T-helper 9 cell (primary cell): ENCODE measurements around the gene MERTK.

Experiments used
- DNase-seq: peaks from one replicate; pipeline ENCODE4 v3.0.0-alpha.2; 2020

Gene MERTK

DNA sequence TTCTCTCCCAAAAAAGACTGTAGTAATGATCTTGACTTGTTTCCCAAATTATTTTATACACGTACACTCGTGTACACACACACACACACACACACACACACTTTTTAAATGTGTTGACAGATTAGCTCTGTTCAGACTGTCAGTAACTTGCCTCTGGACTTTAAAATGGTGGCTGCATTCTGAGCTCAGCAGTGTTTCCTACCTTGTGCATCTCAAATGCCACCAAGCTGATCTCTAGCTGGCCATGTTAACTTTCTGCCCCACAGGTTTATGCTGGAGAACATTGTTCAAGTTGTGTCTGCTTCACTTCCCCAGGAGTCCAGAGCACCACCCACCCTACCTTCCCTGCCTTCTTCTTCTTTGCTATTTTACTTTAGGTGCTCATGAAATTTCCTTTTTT lies 83.3 kb downstream of the MERTK start:
- DNase-seq, result no peak

DNA sequence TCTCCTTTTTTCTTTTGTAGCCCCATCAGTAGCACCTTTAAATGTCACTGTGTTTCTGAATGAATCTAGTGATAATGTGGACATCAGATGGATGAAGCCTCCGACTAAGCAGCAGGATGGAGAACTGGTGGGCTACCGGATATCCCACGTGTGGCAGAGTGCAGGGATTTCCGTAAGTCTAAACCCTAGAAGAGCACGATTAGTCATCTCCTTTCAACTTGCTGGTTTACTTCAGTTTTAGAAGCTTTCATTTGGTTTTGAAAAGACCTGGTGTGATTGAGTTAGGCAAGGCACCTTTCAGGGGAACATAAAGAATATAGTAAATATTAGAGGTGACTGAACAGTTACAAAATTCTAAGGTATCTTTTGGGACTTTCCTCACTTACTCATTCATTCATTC lies 84.4 kb downstream of the MERTK start:
- DNase-seq, result no peak

DNA sequence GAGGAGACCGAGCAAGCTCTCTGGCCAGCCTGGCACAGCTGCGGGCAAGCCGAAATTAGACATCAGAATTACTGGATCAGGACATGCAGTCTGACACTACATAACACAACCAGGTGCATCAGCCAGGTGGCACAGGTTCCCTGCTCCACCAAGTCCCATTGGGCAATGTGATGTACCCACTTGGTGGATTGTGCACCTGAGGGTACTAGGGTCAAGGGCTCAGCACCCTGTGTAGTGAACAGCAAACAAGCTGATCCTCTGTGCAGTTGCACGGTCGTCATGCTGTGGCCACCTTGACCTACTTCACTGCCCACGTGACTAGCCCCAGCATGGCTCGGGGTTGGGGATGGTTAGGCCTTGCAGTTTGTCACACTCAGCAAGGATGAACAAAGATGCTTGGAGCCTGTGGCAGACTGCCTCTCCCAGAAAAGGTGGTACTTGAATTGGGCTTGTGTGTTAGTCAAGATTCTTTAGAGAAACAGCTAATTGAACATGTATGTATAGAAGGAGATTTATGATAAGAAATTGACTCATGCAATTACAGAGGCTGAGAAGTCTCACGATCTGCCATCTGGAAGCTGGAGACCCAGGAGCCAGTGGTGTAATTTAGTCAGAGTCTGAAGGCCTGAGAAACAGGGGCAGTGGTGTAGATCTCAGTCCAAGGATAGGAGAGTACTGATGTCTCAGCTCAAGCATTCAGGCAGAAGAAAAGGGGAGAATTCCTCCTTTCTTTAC lies 85.2 kb downstream of the MERTK start:
- no peak for DNase-seq

DNA sequence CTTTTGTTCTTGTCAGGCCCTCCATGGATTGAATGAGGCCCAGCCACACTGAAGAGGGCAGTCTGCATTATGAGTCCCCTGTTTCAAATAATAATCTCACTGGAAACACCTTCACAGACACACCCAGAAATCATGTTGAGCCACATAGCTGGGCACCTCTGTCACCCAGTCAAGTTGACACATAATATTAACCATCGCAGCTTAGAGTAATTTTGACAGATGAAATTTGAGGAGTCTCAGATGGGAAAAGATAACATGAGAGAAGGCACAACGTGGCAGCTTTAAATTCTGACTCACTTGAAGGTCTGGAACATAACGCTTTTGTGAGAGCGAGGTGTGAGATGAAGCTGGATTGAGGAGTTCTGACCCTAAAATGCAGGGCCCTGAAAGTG lies 85.8 kb downstream of the MERTK start:
- no peak for DNase-seq

DNA sequence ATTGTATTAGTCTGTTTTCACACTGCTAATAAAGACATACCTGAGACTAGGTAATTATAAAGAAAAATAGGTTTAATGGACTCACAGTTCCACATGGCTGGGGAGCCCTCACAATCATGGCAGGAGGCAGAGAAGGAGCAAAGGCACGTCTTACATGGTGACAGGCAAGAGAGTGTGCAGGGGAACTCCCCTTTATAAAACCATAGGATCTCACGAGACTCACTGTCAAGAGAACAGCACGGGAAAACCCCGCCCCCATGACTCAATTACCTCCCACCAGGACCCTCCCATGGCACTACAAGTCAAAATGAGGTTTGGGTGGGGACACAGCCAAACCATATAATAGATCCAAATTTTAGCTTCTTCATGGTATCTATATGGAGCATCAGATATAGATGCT lies 87.1 kb downstream of the MERTK start:
- DNase-seq, result no peak

DNA sequence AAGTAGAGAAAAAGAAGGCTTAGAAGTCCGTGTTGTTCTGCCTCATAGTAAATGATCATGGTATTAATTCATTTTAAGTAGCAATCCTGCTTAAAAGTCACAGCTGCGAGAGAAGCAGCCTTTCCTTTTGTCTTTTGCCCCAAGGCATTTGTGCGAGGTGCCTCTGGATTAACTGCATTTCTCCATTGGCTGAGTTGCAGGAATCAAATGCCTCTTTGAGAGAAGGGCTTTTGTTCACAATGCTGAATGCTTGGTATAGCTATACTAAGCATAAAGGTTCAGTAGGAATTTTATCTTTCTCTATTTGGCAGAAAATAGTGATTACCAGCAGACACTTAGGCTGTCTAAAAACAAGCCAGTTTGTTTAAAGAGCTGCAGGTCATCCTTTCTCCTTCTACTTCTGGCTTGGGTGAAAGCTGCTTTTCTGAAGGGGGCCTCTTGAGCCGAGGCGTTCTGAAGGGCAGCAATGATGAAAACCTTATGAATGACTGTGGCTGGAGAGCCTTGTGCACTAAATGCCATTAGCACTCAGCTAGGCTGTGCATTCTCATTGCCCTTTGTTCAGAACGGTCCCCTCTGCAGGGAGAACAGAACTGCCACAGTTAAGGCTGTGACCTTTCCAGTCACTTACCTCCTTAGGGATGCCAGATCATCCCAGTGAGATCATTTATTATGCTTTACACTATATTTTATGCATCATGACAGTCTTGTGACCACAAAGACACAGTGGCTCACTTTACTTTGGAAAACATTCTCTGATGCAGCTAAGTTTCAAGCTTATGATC lies 87.9 kb downstream of the MERTK start:
- DNase-seq, result no peak

DNA sequence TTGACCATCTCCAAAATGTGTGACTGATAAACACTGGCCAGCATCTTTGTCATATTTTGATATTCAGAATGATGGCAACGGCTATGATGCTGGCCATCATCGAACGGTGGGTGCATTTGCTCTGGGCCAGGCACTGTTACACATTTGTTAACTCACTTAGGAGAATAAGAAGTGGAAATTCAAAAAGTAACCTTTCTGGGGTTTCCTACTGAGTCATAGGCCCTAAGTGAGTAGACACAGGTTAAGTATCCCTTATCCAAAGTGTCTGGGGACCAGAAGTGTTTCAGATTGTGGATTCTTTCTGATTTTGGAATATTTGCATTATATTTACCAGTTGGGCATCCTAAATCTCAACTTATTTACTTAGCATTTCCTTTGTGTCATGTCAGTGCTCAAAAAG lies 92.0 kb downstream of the MERTK start:
- no peak for DNase-seq

DNA sequence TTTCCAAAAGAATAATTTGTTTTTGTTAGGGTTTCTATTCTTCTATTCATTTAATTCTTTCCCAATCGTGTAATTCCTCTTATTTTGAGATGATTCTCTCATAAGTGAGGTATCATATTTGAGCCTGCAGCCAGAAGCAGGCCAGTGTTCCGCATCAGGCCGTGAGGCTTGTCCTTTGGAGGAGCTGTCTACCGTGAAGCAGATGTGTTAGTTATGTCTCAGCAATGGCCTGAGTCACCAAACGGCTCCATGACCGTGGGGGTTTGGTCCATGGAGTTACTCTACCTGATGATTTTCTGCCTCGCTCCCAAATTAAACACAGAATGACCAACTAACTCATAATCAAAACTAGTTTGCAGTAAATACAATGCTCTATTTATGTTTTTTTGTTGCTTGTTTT lies 92.4 kb downstream of the MERTK start:
- DNase-seq, result no peak

DNA sequence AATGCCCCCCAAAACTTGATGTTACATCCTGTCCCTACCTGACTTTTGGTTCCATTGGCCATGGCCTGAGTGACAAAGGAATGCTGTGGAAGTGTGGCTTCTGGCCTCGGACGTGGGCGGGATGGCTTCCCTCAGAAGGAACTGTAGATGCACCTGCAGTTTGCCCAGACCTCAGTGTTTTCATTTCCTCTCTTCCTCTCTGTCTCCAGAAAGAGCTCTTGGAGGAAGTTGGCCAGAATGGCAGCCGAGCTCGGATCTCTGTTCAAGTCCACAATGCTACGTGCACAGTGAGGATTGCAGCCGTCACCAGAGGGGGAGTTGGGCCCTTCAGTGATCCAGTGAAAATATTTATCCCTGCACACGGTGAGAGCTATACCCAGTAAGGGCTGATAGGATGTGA lies 95.6 kb downstream of the MERTK start:
- DNase-seq, result no peak

DNA sequence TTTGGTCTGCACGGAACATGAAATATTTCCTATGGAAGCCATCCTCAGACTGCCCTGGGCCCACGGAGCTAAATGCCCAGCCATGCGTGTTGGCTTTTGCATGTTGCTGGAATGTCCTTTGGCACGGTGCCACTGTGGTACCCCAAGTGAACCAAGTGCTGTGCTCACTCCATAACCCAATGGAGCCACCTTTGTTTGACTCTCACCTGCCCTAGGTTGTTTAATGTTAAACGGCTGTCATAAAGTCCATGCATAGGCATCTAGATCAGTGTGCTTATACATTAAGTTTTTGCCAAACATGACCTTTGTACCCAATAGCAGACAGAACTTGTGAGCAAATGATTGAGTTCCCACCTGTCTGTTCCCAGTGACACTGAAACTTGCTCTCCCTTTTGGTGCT lies 96.7 kb downstream of the MERTK start:
- no peak for DNase-seq

DNA sequence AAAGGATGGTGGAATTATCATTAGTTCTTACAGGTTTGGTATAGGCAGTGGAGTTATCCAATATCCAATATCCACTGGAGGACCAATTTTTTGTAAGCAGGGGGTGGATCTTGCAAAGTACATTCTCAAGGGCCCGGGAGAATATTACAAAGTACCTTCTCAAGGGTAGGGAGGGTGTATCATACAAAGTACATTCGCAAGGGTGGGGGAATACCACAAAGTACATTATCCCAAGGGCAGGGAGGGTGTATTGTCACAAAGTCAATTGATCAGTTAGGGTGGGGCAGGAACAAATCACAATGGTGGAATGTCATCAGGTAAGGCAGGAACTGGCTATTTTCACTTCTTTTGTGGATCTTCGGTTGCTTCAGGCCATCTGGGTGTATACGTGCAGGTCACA lies 101.4 kb downstream of the MERTK start:
- DNase-seq, result no peak

DNA sequence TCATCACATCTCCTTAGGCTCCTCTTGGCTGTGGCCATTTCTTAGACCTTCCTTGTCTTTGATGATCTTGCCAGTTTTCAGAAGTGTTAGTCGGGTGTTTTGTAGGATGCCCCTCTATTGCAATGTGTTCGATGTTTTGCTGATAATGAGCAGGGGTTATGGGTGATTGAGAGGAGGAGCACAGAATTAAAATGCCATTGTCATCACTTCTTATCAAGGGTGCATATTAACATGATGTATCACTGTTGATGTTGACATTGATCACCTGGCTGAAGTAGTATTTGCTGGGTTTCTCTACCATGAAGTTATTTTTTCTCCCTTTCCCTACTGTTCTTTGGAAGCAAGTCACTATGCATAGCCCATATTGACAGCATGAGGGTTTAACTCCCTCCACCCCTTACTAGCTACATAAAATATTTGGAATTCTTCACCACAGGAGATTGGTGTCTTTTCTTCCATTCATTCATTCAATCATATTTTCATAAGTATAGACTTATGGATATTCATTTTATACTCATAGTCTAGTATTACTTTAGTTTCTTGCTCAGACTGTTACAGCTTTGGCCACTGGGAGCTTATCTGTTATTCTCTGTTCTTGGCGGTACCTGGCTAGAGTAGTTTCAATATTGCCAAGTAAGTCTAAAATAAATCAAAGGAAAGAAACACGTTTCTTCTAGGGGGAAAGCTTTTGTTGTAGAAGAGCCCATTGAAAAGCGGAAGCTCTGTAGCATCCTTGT lies 102.2 kb downstream of the MERTK start:
- DNase-seq, result no peak

DNA sequence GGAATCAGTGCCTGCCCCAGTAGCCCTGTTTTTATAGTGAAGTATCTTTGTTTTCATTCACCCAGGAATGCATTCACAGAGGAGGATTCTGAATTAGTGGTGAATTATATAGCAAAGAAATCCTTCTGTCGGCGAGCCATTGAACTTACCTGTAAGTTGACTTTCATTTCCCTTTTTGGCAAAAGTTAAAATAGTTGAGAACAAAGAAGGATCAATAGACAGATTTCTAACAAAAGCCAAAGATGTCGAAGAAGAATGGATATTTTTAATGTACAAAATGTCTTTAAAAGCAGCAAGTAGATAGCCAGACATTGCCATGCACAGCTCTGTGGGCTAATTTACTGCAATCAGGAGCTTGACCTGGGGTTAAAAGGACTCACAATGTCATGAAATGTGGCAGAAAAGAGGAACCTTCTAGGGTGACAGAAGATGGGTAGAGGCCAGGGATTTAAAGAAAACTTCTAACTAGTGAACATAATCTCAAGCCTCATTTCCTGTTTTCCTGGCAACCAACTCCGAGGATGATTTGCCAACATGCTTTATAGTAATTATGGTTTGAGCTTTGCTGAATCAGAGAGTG lies 102.8 kb downstream of the MERTK start:
- DNase-seq, result no peak

DNA sequence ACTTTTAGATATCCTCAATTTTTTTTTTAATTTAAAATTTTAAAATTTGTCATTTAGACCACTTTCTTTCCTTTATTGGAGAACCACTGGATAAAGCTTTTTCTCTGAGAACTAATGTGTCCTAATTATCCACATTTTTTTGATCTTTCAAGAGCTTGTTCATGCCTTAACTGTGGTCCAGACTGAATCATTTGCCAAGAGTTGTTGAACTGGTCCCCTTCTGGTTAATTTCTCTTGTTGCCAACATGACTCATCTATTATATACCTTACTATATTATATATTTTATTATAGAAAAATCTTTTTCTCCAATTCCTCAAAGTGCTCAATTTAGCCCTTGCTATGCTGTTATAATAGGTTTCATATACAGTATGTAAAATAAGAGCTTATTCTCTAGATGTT lies 103.5 kb downstream of the MERTK start:
- DNase-seq, result no peak

DNA sequence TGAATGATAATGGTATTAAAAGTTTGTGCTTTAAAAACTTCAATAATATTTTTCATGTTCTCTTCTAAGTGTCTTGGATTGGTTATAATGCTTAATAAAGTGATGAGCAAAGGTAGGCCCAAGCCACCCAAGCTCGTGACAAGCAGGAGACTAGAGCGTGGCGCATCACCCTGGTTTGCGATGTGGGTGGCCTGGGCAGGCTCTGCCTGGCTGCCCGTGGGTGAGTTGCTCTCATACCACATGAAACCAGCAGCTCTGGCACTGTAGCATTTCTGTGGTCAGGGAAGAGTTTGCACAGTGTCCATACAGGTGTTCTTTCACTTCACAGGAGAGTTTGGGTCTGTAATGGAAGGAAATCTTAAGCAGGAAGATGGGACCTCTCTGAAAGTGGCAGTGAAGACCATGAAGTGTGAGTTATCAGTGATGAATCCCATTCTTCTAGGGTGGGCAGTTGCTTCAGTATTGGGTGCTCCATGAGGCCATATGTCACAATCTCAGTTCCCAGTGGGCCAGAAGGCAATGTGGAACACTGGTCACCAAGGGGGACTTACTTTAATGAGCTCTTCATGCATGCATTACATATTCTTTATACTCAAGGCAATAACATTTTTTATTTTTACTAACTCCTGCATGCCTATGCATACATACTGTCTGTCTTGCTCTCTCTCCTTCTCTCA lies 105.3 kb downstream of the MERTK start:
- no peak for DNase-seq

DNA sequence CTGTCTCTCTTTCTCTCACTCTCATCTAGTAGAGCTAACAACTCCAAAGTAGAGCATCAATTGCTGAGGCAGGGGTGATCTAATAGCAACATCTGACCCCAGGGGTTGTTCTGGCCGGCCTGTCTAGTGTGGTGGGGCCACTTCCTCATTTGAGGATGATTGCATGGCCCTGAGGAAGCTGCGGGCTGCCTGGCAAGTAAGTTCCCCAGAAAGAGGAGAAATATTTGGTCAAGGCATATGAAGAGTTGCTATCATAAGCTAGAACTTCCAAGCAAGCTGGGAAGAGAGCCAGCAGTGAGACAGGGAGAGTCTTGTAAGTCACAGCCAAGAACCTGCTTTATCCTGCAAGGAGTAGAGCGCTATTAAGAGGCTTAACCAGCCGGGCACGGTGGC lies 105.8 kb downstream of the MERTK start:
- no peak for DNase-seq

DNA sequence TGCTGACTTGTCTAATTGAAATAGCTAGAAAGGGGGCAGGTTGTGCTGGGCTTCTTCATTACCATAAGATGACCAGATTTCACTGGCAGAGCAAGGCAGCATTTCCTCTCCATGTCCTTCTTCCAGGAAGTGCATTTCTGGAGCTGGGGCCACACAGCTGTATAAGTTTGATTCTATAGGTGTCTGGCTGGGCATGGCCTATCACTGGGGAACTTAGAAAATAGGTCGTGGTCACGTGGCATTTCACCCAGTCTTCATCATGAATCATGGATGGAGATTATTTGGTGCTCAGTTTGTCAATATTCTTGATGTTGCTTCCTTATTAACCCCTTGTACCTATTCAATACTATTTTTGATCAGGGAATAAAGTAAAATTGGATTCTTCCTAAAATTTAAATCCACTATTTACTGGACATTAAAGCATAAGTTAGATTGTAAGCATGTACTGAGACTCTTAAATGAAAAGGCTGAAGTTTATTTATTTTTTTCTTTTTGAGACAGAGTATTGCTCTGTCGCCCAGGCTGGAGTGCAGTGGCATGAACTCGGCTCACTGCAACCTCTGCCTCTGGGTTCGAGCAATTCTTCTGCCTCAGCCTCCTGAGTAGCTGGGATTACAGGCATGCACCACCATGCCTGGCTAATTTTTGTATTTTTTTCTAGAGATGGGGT lies 107.1 kb downstream of the MERTK start:
- DNase-seq, result no peak

DNA sequence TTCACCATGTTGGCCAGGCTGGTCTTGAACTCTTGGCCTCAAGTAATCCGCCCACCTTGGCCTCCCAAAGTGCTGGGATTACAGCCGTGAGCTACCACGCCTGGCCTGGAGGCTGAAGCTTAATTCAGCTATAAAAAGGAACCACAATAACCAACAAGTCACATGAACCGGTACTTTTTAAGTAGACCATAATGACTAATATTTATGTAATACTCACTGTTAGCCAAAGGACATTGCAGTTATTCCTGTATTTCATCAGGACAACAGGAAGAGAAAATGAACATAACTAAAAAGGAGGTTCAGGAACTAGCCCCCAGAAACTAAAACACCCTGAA lies 107.6 kb downstream of the MERTK start:
- DNase-seq, result no peak

DNA sequence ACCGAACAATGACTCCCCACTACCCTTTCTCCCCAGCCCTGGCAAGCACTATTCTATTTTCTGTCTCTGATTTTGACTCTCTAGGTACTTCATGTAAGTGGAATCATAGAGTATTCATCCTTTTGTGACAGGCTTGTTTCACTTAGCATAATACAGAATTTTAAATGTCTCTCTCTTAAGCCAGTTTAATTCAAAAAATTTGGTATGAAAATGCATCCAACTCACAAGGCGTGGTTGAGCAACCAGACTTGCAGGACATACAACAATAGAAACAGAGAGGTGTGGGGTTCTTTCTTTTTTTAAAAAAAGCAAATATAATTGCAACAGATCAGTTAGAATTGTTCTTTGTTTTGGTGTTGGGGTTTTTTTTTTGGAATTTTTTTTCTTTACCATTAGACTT lies 109.1 kb downstream of the MERTK start:
- DNase-seq, result no peak

DNA sequence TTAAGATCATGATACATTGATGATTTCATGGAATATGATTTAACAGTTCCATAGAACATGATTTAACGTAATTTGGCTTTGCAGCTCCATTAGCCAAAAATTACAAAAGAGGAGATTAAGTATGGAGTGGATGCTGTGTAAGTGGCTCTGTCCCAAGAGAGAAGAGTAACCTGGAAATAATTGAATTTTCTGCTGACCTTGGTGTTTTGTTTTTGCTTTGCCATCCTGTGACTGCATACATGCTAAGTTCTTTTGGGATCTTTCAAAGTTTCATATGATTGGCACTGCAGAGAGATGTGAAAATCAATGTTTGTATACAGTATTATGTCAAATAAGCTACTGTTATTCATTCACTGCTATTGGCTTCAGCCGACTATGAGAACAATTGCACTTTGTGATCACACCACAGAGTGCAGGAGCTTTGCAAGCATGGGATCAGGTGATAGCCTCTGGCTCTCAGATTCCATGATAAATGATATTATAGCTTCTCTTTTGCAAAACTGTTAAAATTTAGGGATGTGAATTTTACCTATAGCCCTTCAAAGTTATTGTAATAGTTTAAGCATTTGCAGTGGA lies 110.6 kb downstream of the MERTK start:
- DNase-seq, result no peak

DNA sequence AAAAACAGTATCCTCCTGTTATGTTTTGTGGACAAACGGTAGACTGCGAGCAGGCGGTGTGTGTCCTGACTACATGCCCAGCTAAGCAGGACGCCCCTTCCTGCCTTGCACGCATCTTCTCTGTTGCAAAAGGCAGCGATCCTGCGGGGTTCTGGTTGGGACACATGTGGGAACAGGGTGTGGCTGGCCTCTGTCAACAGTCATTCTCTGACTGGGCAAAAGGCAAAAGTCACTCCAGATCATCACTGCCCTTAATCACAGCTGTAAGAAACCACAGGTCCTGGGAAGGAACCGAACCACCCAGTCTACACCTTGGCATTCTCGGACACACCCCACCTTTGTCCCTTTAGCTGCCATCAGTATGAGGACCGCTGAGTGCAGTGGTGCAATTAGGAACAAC lies 112.3 kb downstream of the MERTK start:
- no peak for DNase-seq

DNA sequence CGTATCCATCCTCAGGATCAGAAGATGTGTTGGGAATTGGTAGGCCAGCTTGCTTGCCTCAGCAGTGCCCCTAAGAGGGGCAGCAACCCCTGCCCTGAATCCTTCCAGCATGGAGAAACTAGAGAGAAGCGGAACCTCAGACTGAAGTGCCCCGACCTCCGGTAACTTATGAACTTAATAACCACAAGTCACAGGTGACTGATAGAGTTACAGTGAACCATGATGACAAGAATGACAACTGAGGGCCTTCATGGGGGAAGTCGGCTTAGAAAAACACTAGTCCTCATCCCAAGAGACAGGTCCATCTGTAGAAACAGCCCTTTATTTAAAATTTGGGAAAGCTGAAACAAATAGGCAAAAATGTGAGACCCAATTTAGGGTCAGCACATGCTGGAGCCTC lies 114.1 kb downstream of the MERTK start:
- DNase-seq, result no peak
